Measurements from ENCODE around the gene P2RY10. TPM values are rescaled to one million over a fixed set of nuclear protein-coding genes. Genes with fewer than 3 reads are reported as not detected.

P2RY10 gene
- total RNA-seq, 2 experiments from 2014 or later = 8.1 to 15.1 TPM

DNA sequence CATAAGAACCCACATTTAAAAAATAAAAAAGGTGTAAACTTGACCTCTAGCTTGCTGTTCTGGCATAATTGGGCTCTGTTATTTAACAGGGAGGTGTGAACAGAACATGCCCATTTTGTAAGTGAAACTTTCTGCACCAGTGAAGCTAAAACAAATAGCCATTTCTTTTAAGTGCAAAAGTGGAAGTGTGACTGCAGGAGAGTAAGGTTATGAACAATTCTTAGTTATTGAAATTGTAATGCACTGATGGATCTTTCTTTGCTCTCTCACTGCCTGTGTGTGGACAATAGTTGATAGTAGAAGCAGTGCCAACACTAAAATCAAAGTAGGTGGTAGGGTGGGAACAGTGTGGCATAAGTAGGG lies 12.6 kb downstream of the P2RY10 start:
- Histone ChIP-seq H3K9me2 (ENCODE audit: insufficient read depth, low read length) (no peaks in the 10 kb centered on the region), H3K9me3 (ENCODE audit: low read length) (no peaks in the 10 kb centered on the region), H3K36me3 (ENCODE audit: insufficient read depth, low read length) (peaks cover 51% of the 10 kb centered on the region), H3K4me3 (ENCODE audit: low read depth, low read length, poor library complexity, severe bottlenecking) (peak overlapping the region; percentile 17), H3K79me2 (ENCODE audit: insufficient read depth, low read depth, low read length) (no peaks in the 10 kb centered on the region), H2AFZ (ENCODE audit: low read length) (peak overlapping the region; percentile 25; the same call in 1 of the 2 replicates), H3K4me2 (ENCODE audit: low read length) (peak overlapping the region; percentile 63), H3K4me1 (ENCODE audit: insufficient read depth, low read length, poor library complexity, severe bottlenecking) (peaks cover 25% of the 10 kb centered on the region), H4K20me1 (ENCODE audit: insufficient read depth, low read length) (no peaks in the 10 kb centered on the region), H3K27ac (ENCODE audit: low read depth, low read length, poor library complexity, severe bottlenecking) (peak overlapping the region; percentile 49)
- ChIA-PET CTCF (ENCODE audit: unreplicated experiment) (interaction anchor here (1.0 kb wide), 2 partner anchors 12 to 14 kb away, joined by 3 read pairs; no protein-coding TSS in a partner anchor), POLR2A (interaction anchor here (1.4 to 4.8 kb wide), 2 partner anchors 9 to 11 kb away, joined by 3 to 20 read pairs; partner anchors contain the start of gene P2RY10)
- peak; percentile 28 for DNase-seq (ENCODE audit: low spot score)
- TF ChIP-seq, protein P1, sequence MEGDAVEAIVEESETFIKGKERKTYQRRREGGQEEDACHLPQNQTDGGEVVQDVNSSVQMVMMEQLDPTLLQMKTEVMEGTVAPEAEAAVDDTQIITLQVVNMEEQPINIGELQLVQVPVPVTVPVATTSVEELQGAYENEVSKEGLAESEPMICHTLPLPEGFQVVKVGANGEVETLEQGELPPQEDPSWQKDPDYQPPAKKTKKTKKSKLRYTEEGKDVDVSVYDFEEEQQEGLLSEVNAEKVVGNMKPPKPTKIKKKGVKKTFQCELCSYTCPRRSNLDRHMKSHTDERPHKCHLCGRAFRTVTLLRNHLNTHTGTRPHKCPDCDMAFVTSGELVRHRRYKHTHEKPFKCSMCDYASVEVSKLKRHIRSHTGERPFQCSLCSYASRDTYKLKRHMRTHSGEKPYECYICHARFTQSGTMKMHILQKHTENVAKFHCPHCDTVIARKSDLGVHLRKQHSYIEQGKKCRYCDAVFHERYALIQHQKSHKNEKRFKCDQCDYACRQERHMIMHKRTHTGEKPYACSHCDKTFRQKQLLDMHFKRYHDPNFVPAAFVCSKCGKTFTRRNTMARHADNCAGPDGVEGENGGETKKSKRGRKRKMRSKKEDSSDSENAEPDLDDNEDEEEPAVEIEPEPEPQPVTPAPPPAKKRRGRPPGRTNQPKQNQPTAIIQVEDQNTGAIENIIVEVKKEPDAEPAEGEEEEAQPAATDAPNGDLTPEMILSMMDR (conservative IDR thresholded peaks at IDR 0.05; ENCODE audit: low read length) = no peak
- no peak for TF ChIP-seq EZH2phosphoT487 (IDR thresholded peaks at IDR 0.05; ENCODE audit: borderline replicate concordance, low read depth, low read length)
- BruUV-seq (replicated peaks) = no TSS peak
- intact Hi-C loops (cut with micrococcal nuclease; ENCODE audit: unreplicated experiment) = no loop called here

DNA sequence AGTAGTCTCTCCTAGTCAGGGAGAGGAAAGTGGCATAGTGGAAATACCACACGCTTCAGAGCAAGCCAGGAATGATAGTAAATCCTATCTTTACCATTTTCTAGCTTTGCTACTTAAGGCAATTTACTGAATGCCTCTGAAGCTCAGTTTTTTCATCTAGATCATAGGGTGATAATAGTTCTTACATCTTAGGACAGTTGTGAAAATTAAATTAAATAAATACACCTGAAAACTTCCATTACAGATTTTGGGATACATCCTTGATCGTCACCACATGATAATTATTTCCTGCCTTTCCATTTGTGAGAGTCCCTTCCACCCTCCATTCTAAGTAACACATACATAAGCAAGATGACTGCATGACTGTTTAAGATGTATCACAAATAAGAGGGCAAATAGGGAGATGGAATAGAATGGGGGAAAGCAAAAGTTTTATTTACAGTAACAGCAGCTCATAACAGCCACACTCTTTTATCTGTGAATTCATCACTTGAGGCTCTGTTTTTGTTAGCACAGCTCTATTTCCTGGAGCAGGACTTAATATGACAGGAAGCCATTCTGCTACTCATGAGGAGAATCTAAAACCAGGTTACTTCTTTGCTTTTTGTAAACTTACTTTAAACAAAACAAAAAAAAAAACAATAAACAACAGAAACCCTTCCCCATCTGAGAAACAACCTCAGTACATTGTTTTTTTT lies 13.4 kb downstream of the P2RY10 start:
- Histone ChIP-seq H3K4me1 (ENCODE audit: insufficient read depth, low read length, poor library complexity, severe bottlenecking) (peaks cover 25% of the 10 kb centered on the region), H3K36me3 (ENCODE audit: insufficient read depth, low read length) (peaks cover 51% of the 10 kb centered on the region), H3K79me2 (ENCODE audit: insufficient read depth, low read depth, low read length) (no peaks in the 10 kb centered on the region), H3K9me2 (ENCODE audit: insufficient read depth, low read length) (no peaks in the 10 kb centered on the region), H2AFZ (ENCODE audit: low read length) (0 out of 2 replicates have a peak overlapping the region, but pooled peaks have one; percentile 25), H3K27ac (ENCODE audit: low read depth, low read length, poor library complexity, severe bottlenecking) (no peak overlapping the region), H3K4me3 (ENCODE audit: low read depth, low read length, poor library complexity, severe bottlenecking) (no peak overlapping the region), H4K20me1 (ENCODE audit: insufficient read depth, low read length) (no peaks in the 10 kb centered on the region), H3K4me2 (ENCODE audit: low read length) (peak overlapping the region; percentile 63), H3K9me3 (ENCODE audit: low read length) (no peaks in the 10 kb centered on the region)
- intact Hi-C loops (cut with micrococcal nuclease; ENCODE audit: unreplicated experiment) = no loop called here
- TF ChIP-seq, protein P1 (conservative IDR thresholded peaks at IDR 0.05; ENCODE audit: low read length) = no peak
- TF ChIP-seq EZH2phosphoT487 (IDR thresholded peaks at IDR 0.05; ENCODE audit: borderline replicate concordance, low read depth, low read length) = no peak
- ChIA-PET POLR2A (interaction anchor here (0.7 to 4.8 kb wide), 3 partner anchors 12 to 776 kb away, joined by 3 to 20 read pairs (median 3); partner anchors contain the start of gene P2RY10), CTCF (ENCODE audit: unreplicated experiment) (interaction anchor here (1.0 kb wide), 1 partner anchor 13 kb away, joined by 3 read pairs; no protein-coding TSS in a partner anchor)
- no TSS peak for BruUV-seq (replicated peaks)
- no peak for DNase-seq (ENCODE audit: low spot score)

DNA sequence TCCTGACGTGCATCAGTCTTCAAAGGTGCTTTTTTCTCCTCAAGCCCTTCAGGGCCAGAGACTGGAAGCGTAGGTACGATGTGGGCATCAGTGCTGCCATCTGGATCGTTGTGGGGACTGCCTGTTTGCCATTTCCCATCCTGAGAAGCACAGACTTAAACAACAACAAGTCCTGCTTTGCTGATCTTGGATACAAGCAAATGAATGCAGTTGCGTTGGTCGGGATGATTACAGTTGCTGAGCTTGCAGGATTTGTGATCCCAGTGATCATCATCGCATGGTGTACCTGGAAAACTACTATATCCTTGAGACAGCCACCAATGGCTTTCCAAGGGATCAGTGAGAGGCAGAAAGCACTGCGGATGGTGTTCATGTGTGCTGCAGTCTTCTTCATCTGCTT lies 15.7 kb downstream of the P2RY10 start:
- H3K36me3 ChIP-seq (ENCODE audit: insufficient read depth, low read length) = peaks cover 42% of the 10 kb centered on the region
- no peaks in the 10 kb centered on the region for H3K79me2 ChIP-seq (ENCODE audit: insufficient read depth, low read depth, low read length)
- no peak overlapping the region for H3K4me2 ChIP-seq (ENCODE audit: low read length)
- BruUV-seq (replicated peaks) = no TSS peak
- H3K9me2 ChIP-seq (ENCODE audit: insufficient read depth, low read length) = no peaks in the 10 kb centered on the region
- TF ChIP-seq, protein P1 (conservative IDR thresholded peaks at IDR 0.05; ENCODE audit: low read length) = no peak
- TF ChIP-seq EZH2phosphoT487 (IDR thresholded peaks at IDR 0.05; ENCODE audit: borderline replicate concordance, low read depth, low read length) = no peak
- no peak for DNase-seq (ENCODE audit: low spot score)
- no peaks in the 10 kb centered on the region for H3K9me3 ChIP-seq (ENCODE audit: low read length)
- POLR2A ChIA-PET = no interaction called here
- no peak overlapping the region for H3K4me3 ChIP-seq (ENCODE audit: low read depth, low read length, poor library complexity, severe bottlenecking)
- intact Hi-C loops (cut with micrococcal nuclease; ENCODE audit: unreplicated experiment) = no loop called here
- CTCF ChIA-PET (ENCODE audit: unreplicated experiment) = no interaction called here
- H3K27ac ChIP-seq (ENCODE audit: low read depth, low read length, poor library complexity, severe bottlenecking) = no peak overlapping the region
- no peak overlapping the region for H2AFZ ChIP-seq (ENCODE audit: low read length)
- H3K4me1 ChIP-seq (ENCODE audit: insufficient read depth, low read length, poor library complexity, severe bottlenecking) = peaks cover 25% of the 10 kb centered on the region
- H4K20me1 ChIP-seq (ENCODE audit: insufficient read depth, low read length) = no peaks in the 10 kb centered on the region
